ENCODE data around the gene TRERF1.

DNA sequence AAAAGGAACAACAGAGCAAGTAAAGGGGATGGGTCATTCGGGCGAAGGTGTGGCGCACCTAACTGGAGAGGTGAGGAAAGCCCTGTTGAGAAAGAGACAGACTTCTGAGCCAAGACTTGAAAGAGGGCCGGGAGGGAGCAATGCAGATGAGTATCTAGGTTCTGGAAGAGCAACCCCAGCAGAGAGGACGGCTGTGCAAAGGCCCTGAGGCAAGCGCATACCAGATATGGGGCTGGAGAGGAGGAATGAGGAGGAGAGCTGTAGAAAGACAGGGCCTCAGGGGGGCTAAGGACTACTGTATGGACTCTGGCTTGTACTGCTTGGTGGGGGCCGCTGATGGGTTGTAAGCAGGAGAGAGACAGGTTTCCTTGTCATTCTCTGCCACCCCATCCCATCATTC is 21.9 kb downstream of the TRERF1 start:
- TF ChIP-seq RFX5 (IDR thresholded peaks at IDR 0.05; ENCODE audit: low read depth, low read length) = no peak
- TF ChIP-seq, protein P1, sequence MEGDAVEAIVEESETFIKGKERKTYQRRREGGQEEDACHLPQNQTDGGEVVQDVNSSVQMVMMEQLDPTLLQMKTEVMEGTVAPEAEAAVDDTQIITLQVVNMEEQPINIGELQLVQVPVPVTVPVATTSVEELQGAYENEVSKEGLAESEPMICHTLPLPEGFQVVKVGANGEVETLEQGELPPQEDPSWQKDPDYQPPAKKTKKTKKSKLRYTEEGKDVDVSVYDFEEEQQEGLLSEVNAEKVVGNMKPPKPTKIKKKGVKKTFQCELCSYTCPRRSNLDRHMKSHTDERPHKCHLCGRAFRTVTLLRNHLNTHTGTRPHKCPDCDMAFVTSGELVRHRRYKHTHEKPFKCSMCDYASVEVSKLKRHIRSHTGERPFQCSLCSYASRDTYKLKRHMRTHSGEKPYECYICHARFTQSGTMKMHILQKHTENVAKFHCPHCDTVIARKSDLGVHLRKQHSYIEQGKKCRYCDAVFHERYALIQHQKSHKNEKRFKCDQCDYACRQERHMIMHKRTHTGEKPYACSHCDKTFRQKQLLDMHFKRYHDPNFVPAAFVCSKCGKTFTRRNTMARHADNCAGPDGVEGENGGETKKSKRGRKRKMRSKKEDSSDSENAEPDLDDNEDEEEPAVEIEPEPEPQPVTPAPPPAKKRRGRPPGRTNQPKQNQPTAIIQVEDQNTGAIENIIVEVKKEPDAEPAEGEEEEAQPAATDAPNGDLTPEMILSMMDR (conservative IDR thresholded peaks at IDR 0.05; ENCODE audit: low read depth, low read length) = no peak
- TF ChIP-seq RAD21 (IDR thresholded peaks at IDR 0.05; ENCODE audit: low read length) = no peak
- TF ChIP-seq POLR2A (IDR thresholded peaks at IDR 0.05; ENCODE audit: low read depth, low read length) = no peak
- TF ChIP-seq, protein P2, sequence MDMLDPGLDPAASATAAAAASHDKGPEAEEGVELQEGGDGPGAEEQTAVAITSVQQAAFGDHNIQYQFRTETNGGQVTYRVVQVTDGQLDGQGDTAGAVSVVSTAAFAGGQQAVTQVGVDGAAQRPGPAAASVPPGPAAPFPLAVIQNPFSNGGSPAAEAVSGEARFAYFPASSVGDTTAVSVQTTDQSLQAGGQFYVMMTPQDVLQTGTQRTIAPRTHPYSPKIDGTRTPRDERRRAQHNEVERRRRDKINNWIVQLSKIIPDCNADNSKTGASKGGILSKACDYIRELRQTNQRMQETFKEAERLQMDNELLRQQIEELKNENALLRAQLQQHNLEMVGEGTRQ (IDR thresholded peaks at IDR 0.05; ENCODE audit: low read depth, low read length) = no peak
- no peak for TF ChIP-seq MAFK (IDR thresholded peaks at IDR 0.05; ENCODE audit: low read depth, low read length)
- TF ChIP-seq, protein P3, sequence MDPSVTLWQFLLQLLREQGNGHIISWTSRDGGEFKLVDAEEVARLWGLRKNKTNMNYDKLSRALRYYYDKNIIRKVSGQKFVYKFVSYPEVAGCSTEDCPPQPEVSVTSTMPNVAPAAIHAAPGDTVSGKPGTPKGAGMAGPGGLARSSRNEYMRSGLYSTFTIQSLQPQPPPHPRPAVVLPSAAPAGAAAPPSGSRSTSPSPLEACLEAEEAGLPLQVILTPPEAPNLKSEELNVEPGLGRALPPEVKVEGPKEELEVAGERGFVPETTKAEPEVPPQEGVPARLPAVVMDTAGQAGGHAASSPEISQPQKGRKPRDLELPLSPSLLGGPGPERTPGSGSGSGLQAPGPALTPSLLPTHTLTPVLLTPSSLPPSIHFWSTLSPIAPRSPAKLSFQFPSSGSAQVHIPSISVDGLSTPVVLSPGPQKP (IDR thresholded peaks at IDR 0.05; ENCODE audit: borderline replicate concordance, low read depth, low read length) = no peak
- no peak for TF ChIP-seq MXI1 (IDR thresholded peaks at IDR 0.05; ENCODE audit: borderline replicate concordance, low read depth, low read length)
- no peak for TF ChIP-seq RCOR1 (IDR thresholded peaks at IDR 0.05; ENCODE audit: insufficient replicate concordance, low read length)
- no peak for TF ChIP-seq CEBPB (IDR thresholded peaks at IDR 0.05; ENCODE audit: low read depth, low read length)
- TF ChIP-seq MAZ (IDR thresholded peaks at IDR 0.05; ENCODE audit: borderline replicate concordance, low read depth, low read length) = no peak
- no peak for TF ChIP-seq SMC3 (IDR thresholded peaks at IDR 0.05; ENCODE audit: low read depth, low read length)
- TF ChIP-seq BHLHE40 (IDR thresholded peaks at IDR 0.05; ENCODE audit: low read depth, low read length) = no peak
- TF ChIP-seq FOS (IDR thresholded peaks at IDR 0.05; ENCODE audit: low read depth, low read length) = no peak

All from IMR-90 (cell line).